Measurements from ENCODE around the gene NOX5. TPM values are rescaled to one million over a fixed set of nuclear protein-coding genes. Genes with fewer than 3 reads are reported as not detected.

NOX5 gene, protein sequence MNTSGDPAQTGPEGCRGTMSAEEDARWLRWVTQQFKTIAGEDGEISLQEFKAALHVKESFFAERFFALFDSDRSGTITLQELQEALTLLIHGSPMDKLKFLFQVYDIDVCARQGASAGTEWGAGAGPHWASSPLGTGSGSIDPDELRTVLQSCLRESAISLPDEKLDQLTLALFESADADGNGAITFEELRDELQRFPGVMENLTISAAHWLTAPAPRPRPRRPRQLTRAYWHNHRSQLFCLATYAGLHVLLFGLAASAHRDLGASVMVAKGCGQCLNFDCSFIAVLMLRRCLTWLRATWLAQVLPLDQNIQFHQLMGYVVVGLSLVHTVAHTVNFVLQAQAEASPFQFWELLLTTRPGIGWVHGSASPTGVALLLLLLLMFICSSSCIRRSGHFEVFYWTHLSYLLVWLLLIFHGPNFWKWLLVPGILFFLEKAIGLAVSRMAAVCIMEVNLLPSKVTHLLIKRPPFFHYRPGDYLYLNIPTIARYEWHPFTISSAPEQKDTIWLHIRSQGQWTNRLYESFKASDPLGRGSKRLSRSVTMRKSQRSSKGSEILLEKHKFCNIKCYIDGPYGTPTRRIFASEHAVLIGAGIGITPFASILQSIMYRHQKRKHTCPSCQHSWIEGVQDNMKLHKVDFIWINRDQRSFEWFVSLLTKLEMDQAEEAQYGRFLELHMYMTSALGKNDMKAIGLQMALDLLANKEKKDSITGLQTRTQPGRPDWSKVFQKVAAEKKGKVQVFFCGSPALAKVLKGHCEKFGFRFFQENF
- total RNA-seq = 0.63 and 1.8 TPM in 2 replicates

DNA sequence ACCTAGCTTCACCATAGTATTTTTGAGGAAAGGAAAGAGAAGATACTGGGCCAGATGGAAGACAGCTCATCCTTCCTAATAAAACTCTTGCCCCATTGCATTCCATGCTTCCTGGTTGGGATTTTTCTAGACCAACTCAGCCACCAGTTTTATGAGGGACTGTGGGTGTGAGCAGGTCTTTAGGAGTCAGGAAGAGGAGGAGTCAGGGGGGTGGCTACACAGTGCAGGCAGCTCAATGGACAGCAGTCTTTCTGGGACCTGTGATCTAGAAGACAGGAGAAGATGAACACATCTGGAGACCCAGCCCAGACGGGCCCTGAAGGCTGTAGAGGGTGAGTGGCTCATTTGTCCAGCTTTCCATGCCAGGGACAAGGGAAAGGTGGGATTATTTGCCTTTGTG lies at the start of gene NOX5:
Gene NOX5, plus strand, starts transcription at position 242 of the 400 bp plus-strand sequence. Its CDS starts 41 bp downstream, at position 283.

Other genes starting within 250 kb of the NOX5 start
- 40.2 and 43.1 TPM in 2 replicates for gene ANP32A, start 193.8 kb upstream of the NOX5 start, total RNA-seq
- 6.8 and 14.3 TPM in 2 replicates for gene SPESP1, start 84.2 kb upstream of the NOX5 start, total RNA-seq
- gene GLCE, start 145.9 kb downstream of the NOX5 start, total RNA-seq = 21.8 and 32.0 TPM in 2 replicates

Data from bronchial smooth muscle cell (primary cell).